Cardiac muscle cell (in vitro differentiated cells and primary cell): Measurements from ENCODE around the gene GLB1L3. TPM values are rescaled to one million over a fixed set of nuclear protein-coding genes. Genes with fewer than 3 reads are reported as not detected.
"Not testable (repeated sequence)": the region's sequence is repeated elsewhere in the genome, so short reads cannot be mapped to it uniquely, and the experiment has no call there.

Experiments
- DNase-seq, 2 donors: peaks; one replicate each; pipeline versions ENCODE4 v3.0.0 to v3.0.0-alpha.2; 2010 to 2017; ENCODE audit warnings: low read depth in 1 of 2, low spot score in 1 of 2
- H3K27ac ChIP-seq: fragments of 200-600 bp; sonication (generic); 2 replicates; pipeline ENCODE4 v1.5.1; 2016
- H3K27me3 ChIP-seq: fragments of 200-600 bp; sonication (generic); 2 replicates; pipeline ENCODE4 v1.6.0; 2016; ENCODE audit warnings: control low read depth
- H3K36me3 ChIP-seq: fragments of 200-600 bp; sonication (generic); 2 replicates; pipeline ENCODE4 v1.5.1; 2016; ENCODE audit warnings: control low read depth
- H3K4me1 ChIP-seq: fragments of 200-600 bp; sonication (generic); 2 replicates; pipeline ENCODE4 v1.8.1; 2017; ENCODE audit warnings: low read depth, mild to moderate bottlenecking, mixed run types
- H3K4me3 ChIP-seq: fragments of 200-600 bp; sonication (generic); 2 replicates; pipeline ENCODE4 v1.5.1; 2016; ENCODE audit warnings: mild to moderate bottlenecking
- H3K9me3 ChIP-seq: fragments of 200-600 bp; sonication (generic); 2 replicates; pipeline ENCODE4 v1.5.1; 2017; ENCODE audit warnings: low read depth, mild to moderate bottlenecking, control low read depth
- polyA plus RNA-seq: library from polyadenylated mRNA; unstranded; fragments of >200 nt; fragmentation: Nextera tagmentation; extraction: Ambion mirVana; gene quantifications from 2 replicates; pipeline ENCODE4 v1.2.1, GENCODE V29; 2016
- total RNA-seq: library from RNA; depleted of rRNA; stranded (reverse); fragments of >200 nt; gene quantifications from 2 replicates; pipeline ENCODE4 v1.2.3, GENCODE V29; 2016
- TF ChIP-seq, protein P1 (sequence below): IDR thresholded peaks from 2 replicates; pipeline ENCODE4 v1.5.1; 2012; ENCODE audit warnings: low read depth, mild to moderate bottlenecking, low read length

Gene GLB1L3
- total and polyA plus RNA-seq, 2 experiments from 2014 or later = not detected

DNA sequence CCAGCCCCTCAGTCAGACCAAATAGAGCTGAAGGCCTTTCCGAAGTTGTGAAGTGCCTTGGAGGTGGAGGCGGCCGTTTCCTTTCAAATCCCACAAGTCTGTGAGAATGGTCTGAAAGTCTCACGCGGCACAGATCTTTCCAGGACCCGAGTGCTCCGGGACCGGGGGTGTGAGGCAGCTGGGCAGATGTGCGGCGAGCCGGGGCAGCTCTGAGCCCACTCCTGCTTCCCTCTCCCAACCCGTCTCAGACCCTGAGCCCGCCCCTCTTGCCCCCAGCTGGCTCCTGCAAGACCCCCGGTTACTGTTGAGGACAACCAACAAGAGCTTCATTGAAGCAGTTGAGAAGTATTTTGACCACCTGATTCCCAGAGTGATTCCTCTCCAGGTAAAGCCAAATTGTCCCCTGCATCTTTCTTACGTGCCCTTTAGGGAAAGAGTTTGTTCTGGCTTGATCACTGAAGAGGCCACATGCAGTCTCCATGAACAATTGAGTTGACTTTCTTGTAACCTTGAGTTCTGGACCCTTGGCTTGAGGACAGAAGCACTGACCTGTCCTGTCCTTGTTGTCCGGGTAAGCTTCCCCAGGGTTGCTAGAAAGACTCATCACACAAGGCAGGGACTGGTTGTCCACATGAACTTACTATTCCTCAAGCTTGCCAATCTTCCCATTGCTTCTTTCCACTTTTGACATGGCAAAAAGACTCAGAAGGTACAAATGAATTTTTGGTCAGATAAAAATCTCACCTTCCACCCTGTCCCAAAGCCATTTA is 7.5 kb downstream of the GLB1L3 start:
- DNase-seq = no peak
- Histone ChIP-seq H3K4me1 (no peaks in the 10 kb centered on the region), H3K27ac (no peak overlapping the region), H3K36me3 (no peaks in the 10 kb centered on the region), H3K4me3 (no peak overlapping the region), H3K27me3 (peaks cover 4% of the 10 kb centered on the region), H3K9me3 (no peaks in the 10 kb centered on the region)
- TF ChIP-seq, protein P1, sequence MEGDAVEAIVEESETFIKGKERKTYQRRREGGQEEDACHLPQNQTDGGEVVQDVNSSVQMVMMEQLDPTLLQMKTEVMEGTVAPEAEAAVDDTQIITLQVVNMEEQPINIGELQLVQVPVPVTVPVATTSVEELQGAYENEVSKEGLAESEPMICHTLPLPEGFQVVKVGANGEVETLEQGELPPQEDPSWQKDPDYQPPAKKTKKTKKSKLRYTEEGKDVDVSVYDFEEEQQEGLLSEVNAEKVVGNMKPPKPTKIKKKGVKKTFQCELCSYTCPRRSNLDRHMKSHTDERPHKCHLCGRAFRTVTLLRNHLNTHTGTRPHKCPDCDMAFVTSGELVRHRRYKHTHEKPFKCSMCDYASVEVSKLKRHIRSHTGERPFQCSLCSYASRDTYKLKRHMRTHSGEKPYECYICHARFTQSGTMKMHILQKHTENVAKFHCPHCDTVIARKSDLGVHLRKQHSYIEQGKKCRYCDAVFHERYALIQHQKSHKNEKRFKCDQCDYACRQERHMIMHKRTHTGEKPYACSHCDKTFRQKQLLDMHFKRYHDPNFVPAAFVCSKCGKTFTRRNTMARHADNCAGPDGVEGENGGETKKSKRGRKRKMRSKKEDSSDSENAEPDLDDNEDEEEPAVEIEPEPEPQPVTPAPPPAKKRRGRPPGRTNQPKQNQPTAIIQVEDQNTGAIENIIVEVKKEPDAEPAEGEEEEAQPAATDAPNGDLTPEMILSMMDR = no peak

DNA sequence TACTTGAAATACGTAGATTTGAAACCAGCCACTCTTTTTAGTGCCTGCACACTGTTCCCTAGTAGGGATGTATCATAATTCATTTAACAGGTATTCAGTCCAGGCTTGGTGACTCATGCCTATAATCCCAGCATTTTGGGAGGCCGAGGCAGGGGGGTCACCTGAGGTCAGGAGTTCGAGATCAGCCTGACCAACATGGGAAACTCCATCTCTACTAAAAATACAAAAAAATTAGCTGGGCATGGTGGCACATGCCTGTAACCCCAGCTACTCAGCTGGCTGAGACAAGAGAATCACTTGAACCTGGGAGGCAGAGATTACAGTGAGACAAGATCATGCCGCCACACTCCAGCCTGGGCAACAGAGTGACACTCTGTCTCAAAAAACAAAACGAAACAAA is 8.2 kb downstream of the GLB1L3 start:
- not testable (repeated sequence) for H3K9me3 ChIP-seq, H3K27me3 ChIP-seq, H3K36me3 ChIP-seq, H3K27ac ChIP-seq, H3K4me3 ChIP-seq, H3K4me1 ChIP-seq, DNase-seq

DNA sequence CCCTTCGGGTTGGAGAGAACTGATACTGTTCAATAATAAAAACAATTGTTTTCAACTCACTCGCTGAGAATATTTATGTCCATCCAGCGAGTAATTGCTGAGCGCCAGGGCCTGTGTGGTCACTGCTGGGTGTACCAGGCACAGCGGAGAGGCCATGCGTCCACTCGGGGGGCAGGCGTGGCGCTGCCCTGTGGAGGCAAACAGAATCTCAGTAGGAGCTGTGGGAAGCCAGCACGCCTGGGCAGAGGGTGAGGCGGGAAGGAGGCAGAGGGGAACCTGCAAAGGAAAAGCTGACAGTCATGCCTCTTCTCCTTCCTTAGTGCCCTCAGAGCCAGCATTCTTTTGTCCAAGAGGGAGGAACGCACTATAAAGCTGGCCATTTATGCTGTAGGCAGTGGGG is 11.4 kb downstream of the GLB1L3 start:
- TF ChIP-seq, protein P1 = no peak
- H3K9me3 ChIP-seq = no peaks in the 10 kb centered on the region
- no peaks in the 10 kb centered on the region for H3K4me1 ChIP-seq
- no peaks in the 10 kb centered on the region for H3K27me3 ChIP-seq
- no peak overlapping the region for H3K27ac ChIP-seq
- no peak for DNase-seq
- no peaks in the 10 kb centered on the region for H3K36me3 ChIP-seq
- no peak overlapping the region for H3K4me3 ChIP-seq

DNA sequence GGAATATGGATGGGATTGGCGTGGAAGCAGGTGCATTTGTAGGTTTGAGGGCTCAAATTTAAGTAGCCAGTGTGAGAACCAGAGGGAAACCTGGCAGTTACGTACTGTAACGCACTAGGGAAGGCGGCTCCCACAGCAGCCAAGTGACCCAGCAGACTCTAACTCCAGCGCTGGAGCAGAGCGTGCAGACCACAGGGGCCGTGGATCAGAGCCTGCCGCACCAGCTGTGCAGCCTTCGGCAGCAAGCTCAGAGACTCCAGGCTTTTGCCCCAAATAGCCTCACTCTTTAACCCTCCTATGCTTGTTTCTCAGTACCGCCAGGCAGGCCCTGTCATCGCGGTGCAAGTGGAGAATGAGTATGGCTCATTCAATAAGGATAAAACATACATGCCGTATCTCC is 12.3 kb downstream of the GLB1L3 start:
- no peaks in the 10 kb centered on the region for H3K4me1 ChIP-seq
- no peaks in the 10 kb centered on the region for H3K27me3 ChIP-seq
- no peak for DNase-seq
- TF ChIP-seq, protein P1 = no peak
- no peaks in the 10 kb centered on the region for H3K9me3 ChIP-seq
- H3K27ac ChIP-seq = no peak overlapping the region
- no peaks in the 10 kb centered on the region for H3K36me3 ChIP-seq
- no peak overlapping the region for H3K4me3 ChIP-seq

DNA sequence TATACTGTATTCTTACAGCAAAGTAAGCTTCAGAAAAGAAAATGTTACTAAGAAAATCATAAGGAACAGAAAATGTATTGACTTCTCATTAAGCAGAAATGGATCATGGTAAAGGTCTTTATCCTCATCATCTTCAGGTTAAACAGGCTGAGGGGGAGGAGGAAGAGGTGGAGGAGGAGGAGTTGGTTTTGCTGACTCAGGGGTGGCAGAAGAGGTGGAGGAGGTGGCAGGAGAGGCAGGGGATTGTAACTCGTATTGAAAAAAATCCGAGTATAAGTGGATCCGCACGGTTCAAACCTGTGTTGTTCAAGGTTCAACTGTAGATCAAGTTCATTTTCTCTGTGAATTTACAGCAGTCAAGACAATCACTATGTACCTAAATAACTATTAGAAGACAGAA is 13.0 kb downstream of the GLB1L3 start:
- H3K9me3 ChIP-seq = no peaks in the 10 kb centered on the region
- H3K36me3 ChIP-seq = no peaks in the 10 kb centered on the region
- no peaks in the 10 kb centered on the region for H3K4me1 ChIP-seq
- no peak overlapping the region for H3K27ac ChIP-seq
- no peaks in the 10 kb centered on the region for H3K27me3 ChIP-seq
- TF ChIP-seq, protein P1 = no peak
- no peak for DNase-seq
- no peak overlapping the region for H3K4me3 ChIP-seq

DNA sequence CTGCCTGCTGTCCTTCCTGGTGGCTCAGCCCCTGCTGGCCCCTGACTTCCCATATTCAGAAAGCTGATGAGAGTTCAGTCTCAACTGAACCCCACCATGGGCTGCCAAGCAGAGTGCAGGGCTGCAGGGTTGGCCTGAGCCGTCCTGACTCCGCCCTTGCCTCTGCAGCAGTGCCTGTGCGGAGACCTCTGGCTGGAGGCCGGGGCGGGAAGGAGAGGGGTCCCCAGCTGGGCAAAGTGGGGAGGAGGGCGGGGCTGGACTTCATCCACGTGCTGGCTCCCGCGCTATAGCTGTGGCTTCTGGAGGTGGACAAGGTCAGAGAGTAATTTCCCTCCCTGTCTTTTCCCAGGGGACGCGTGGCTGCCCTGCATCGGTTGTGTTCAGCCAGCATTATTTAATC is 13.6 kb downstream of the GLB1L3 start:
- peak in 1 of 2 donors; percentile 13 for DNase-seq
- no peaks in the 10 kb centered on the region for H3K9me3 ChIP-seq
- no peaks in the 10 kb centered on the region for H3K36me3 ChIP-seq
- no peaks in the 10 kb centered on the region for H3K27me3 ChIP-seq
- H3K4me3 ChIP-seq = no peak overlapping the region
- no peaks in the 10 kb centered on the region for H3K4me1 ChIP-seq
- no peak overlapping the region for H3K27ac ChIP-seq
- TF ChIP-seq, protein P1 = no peak
